GM03348 (cell line): Measurements from ENCODE around the gene GZMM.

ENCODE experiments used
- DNase-seq: peaks from one replicate; pipeline ENCODE4 v3.0.0; 2012; ENCODE audit warnings: low spot score

Gene GZMM

DNA sequence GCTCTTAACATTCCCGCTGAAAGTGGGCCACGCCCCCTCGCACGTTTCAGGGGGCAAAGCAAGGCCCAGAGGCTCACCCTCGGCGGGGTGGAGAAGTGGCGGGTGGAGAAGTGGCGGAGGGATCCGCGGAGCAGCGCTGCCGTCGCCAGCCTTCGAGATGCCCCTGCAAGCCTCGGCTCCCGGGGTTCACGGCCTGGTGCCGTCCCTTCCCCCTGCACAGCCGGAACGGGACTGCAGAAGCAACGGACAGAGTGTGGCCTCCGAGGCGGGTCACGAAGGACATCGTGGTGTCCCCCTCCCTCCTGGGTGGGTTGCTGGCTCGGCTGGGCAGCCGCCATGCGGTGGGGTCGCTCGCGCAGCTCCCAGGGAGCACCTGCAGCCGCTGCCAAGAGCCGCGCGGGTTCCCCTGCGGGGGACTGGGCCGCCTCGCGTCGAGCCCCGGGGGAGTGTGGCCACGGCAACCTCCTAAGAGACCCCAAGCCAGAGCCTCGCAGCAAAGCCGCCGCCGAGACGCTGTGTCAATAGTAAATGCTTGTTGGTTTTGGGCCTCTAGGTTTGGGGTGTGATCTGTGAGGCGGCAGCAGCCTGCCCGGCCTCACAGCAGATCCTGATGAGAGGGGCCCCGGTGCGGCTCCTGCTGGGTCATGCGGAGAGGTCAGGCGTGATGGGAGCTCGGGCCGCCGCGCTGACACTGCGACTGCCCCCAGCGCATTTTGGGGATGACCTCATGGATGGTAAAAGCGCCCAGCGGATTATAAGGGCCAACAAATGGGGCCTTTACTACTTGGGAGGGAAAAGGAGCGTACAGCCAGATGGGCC, 31.1 kb upstream of the GZMM start:
- no peak for DNase-seq

DNA sequence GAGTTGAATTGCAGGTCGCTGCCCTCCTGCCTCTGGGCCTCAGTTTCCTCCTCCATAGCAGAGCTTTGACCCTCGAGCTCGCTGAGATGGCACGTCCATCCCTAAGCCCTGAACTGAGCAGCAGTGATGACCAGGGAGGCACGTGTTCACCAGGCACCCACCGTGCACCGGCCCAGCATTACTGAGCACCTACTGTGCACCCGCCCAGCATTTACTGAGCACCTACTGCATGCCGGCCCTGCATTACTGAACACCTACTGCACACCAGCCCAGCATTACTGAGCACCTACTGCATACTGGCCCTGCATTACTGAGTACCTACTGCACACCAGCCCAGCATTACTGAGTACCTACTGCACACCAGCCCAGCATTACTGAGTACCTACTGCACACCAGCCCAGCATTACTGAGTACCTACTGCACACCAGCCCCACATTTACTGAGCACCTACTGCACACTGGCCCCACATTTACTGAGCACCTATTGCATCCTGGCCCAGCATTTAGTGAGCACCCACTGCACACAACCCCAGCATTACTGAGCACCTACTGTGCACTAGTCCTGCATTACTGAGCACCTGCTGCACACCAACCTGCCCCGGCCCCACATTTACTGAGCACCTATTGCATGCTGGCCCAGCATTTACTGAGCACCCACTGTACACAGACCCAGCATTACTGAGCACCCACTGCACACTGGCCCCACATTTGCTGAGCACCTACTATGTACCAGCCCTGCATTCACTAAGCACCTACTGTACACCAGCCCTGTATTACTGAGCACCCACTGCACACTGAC, 30.3 kb upstream of the GZMM start:
- DNase-seq: no peak

GRCh38 chr19:514166-514663, 29.6 kb upstream of the GZMM start:
- no peak for DNase-seq

- DNase-seq: no peak
These were observed 25.9 kb upstream of the GZMM start for GRCh38 chr19:517721-518597.

- DNase-seq: no peak
These were observed 25.1 kb upstream of the GZMM start for GRCh38 chr19:518598-519231.

DNA sequence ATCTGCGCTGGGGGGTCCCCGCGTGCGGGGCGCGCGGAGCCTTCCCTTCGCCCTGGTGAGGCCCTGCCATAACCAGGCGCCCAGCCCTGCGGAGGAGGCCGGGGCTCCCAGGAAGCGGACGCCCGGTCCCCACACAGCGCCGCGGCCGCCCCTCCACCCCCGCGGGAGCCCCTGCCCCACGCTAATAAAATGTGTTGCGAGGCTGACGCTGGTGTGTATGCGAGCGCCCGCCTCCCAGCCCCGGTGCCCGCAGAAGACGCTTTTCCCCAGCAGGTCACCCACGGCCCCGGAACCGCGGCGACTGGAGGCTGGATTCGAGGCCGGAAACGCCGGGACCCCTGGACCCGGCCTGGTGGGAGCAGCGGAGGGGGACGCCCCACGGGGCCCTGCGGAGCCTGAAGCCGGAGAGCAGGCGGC, 24.4 kb upstream of the GZMM start:
- DNase-seq: no peak

DNA sequence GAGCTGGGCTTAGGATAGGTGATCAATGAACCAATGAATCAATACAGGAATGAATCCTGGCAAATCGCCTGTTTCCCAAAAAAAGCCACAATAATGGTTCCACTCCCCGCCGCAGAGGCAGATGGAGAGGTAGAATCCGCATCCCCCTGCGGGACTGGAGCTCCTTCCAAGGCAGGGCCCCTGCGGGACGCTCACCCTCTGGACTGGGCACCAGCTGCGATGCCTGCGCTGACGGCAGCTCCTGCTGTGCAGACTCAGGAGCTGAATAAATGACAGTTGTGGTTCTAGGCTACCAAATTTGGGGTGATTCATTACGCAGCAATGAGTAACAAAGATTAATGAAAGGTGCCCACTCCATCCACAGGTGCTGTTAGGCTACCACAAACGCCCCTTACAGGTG, 21.1 kb upstream of the GZMM start:
- no peak for DNase-seq

DNA sequence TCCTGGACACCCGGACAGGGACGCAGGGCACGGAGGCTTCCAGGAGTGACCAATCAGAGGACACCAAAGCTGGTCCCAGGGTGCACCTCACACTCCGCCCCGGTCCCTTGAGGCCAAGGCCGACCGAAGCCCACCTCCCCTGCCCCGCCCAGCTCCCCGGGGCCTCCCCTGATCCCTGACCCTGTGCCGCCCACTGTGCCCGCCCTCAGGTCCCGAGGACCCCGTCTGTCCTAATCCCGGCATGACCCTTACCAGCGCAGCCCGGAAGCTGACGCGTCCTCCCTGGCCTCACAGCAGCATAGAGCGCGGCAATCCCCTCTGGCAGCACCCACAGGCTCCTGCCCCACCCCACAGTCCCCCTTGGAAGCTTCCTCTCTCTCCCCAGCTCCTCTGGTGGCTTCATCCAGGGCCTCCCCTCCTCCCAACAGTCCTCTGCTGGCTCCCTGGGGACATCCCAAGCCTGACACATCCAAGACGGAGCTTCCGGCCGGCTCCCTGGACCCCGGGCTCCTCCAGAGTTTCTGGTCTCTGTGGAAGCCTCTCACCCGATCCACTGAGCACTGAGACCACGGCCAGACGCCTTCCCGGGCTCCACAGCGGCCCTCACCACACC, 19.7 kb upstream of the GZMM start:
- no peak for DNase-seq

DNA sequence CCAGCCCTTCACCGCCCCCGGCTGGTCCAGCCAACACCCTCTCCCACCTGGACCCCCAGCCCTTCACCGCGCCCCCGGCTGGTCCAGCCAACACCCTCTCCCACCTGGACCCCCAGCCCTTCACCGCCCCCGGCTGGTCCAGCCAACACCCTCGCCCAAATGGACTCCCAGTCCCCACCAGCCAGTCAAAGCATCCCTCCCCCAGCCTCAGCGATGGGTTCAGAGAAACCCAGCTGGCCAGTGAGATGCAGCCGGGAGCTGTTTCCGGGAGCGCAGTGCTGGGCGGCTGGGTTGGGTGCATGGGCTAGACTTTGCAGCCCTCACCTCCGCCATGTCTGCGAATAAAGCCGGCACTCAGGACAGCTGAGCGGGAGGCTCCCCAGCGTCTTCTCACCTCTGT, 18.8 kb upstream of the GZMM start:
- no peak for DNase-seq

GRCh38 chr19:525857-526419, 17.9 kb upstream of the GZMM start:
- no peak for DNase-seq

DNA sequence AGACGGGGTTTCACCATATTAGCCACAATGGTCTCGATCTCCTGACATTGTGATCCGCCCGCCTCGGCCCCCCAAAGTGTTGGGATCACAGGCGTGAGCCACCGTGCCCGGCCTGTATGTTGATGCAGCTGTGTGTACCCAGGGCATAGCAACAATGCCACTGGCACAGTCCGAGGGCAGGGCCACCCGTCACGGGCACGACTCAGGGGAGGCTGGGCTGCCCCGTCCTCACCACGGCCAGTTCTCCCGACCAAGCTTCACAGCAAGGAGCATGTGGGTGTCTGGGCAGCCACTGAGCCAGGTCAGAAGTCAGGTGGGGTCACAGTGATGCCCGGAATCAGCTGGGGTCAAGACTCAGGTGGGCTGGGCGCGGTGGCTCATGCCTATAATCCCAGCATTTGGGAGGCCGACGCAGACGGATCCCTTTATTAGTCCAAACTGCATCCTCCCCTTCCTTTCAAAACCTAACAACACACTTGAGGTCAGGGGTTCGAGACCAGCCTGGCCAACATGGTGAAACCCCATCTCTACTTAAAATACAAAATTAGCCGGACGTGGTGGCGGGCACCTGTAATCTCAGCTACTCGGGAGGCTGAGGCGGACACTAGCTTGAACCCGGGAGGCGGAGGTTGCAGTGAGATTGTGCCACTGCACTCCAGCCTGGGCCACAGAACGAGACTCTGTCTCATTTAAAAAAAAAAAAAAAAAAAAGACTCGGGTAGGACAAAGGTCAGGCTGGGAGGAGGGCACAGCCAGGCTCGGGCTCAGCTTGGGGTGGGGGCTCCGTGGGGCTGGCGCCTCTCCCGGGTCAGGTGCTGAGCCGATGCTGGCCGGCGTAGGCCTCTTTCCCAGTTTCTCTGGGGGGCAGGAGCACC, 13.5 kb upstream of the GZMM start:
- DNase-seq: no peak

GRCh38 chr19:531009-531752, 12.7 kb upstream of the GZMM start:
- peak; percentile 100 for DNase-seq

DNA sequence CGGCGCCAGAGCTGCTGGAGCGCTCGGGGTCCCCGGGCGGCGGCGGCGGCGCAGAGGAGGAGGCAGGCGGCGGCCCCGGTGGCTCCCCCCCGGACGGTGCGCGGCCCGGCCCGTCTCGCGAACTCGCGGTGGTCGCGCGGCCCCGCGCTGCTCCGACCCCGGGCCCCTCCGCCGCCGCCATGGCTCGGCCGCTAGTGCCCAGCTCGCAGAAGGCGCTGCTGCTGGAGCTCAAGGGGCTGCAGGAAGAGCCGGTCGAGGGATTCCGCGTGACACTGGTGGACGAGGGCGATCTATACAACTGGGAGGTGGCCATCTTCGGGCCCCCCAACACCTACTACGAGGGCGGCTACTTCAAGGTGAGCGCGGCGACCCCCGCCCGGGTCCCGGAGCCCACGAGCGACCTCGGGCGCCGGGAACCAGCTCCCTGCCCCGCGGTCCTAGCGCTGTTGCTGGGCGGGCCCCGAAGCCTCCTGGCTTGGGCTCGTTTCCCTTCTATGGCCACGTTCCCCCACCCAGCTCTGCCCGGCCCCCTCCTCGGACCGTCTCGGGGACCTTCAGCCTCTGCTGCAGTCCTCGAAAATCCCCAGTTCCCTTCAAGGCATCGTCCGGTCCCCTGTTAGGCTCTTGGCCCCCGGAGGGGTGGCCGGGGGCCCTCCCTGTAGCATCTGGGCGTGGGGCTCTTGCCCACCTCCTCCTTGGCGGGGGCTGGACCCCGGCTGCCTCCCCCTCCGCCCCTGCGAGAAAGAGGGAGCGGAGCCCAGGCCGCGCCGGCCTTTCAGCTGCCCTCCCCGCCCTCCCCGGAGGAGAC, 11.9 kb upstream of the GZMM start, which contains the start of gene CDC34:
CDC34 (plus strand) TSS at position 8 of the 808 bp plus-strand sequence; CDS start at position 180, 172 bp downstream.
- DNase-seq: peak; percentile 54

- DNase-seq: peak; percentile 78
These were observed 11.1 kb upstream of the GZMM start for GRCh38 chr19:532561-533363.

DNA sequence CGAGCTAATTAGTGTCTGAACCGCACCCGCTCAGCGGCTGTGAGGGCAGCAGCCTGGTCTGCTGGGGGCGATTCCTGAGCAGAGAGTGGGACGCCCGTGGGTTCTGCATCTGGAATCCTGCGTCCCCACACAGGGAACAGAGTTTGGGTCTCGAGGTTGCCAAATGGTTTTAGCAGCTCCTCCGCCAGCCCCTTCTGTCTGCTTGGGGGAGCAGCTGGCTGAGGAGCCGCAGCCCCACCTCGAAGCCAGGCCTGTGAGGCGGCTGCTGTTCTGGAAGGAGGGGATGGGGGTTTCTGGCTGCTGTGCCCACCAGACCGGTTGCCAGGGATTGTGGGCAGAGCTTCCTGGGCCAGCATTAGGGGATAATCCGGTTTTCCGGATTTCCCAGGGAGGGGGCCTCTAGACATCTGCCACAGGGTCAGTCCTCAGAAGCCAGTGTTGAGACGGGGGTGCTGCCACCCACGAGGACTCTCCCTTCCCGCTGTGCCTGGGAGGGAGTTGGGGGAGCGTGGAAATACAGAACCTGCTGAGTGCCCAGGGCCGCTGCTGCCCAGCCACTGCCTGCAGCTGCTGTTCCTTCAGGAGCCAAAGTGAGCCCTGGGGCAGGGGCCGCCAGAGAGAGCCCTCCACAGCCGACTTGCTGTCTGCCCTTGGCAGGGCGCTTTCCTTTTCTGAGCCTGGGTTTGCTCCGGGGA, 10.3 kb upstream of the GZMM start:
- no peak for DNase-seq

DNA sequence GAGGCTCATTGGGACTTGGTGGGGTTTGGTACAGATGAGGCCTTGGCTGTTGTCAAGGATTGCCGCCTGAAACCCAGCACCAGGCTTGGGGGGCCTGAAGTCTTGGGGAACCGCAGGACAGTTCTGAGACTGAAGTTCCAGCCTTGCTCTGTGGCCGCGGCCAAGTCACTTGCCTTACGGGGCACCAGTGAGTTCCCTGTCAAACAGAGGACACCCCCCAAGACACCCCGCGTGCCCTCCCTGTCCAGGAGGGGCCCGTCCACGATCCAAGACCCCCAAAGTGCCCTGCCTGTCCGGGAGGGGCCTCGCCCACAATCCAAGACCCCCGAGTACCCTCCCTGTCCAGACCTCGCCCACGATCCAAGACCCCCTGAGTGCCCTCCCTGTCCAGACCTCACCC, 9.8 kb upstream of the GZMM start:
- DNase-seq: no peak
